Suprapubic skin (tissue), 3 donors: ENCODE results near the gene NFATC3.

Source experiments
- CTCF ChIP-seq, 2 donors: fragments of 200-600 bp in 1 of 2; fragments of 450-650 bp in 1 of 2; sonication (generic) in 1 of 2; IDR thresholded peaks; one replicate each; pipeline ENCODE4 v1.5.1; 2016 to 2019; ENCODE audit warnings: antibody characterized with exemption in 2 of 2, mild to moderate bottlenecking in 1 of 2, moderate library complexity in 1 of 2
- POLR2A ChIP-seq, 2 donors: fragments of 450-650 bp; IDR thresholded peaks; one replicate each; pipeline ENCODE4 v1.6.1; 2017; ENCODE audit warnings: antibody characterized with exemption in 2 of 2, mild to moderate bottlenecking in 2 of 2, moderate library complexity in 2 of 2

GRCh38 chr16:68197250-68197649 is 112.1 kb downstream of the NFATC3 start:
- TF ChIP-seq CTCF (IDR thresholded peaks at IDR 0.05) (no peak), POLR2A (IDR thresholded peaks at IDR 0.05) (no peak)
